HG03039 (cell line): ENCODE results near the gene PAQR4.

Experiments
- ATAC-seq: cut with Tn5 transposase; IDR thresholded peaks from one replicate; pipeline ENCODE4 v1.9.1; 2021; ENCODE audit warnings: mild to moderate bottlenecking, moderate library complexity; ENCODE audit not compliant: unreplicated experiment

PAQR4 gene

GRCh38 chr16:3003582-3004270 is 34.6 kb downstream of the PAQR4 start:
- ATAC-seq = peak; percentile 92

- peak; percentile 11 for ATAC-seq
Observed at GRCh38 chr16:3004319-3004718, 35.2 kb downstream of the PAQR4 start.

GRCh38 chr16:3004781-3005284 is 35.7 kb downstream of the PAQR4 start:
- no peak for ATAC-seq

- no peak for ATAC-seq
Observed at GRCh38 chr16:3007059-3007956, 38.2 kb downstream of the PAQR4 start.

- no peak for ATAC-seq
Observed at GRCh38 chr16:3007957-3008689, 39.0 kb downstream of the PAQR4 start.

- no peak for ATAC-seq
Observed at GRCh38 chr16:3008690-3009037, 39.5 kb downstream of the PAQR4 start.

GRCh38 chr16:3009568-3010390 is 40.6 kb downstream of the PAQR4 start:
- no peak for ATAC-seq

GRCh38 chr16:3010510-3010909 is 41.4 kb downstream of the PAQR4 start:
- ATAC-seq = no peak

GRCh38 chr16:3012246-3012645 is 43.1 kb downstream of the PAQR4 start:
- no peak for ATAC-seq

GRCh38 chr16:3012828-3013420 is 43.8 kb downstream of the PAQR4 start, which contains the start of gene CLDN9:
TSS of gene CLDN9 (plus strand) at chr16:3012923. CDS start at chr16:3013363, 440 bp downstream.
- ATAC-seq = no peak

GRCh38 chr16:3013491-3013951 is 44.4 kb downstream of the PAQR4 start:
- no peak for ATAC-seq

- no peak for ATAC-seq
Observed at GRCh38 chr16:3013998-3014690, 45.0 kb downstream of the PAQR4 start.

GRCh38 chr16:3014971-3015370 is 45.8 kb downstream of the PAQR4 start:
- ATAC-seq = no peak

- ATAC-seq = no peak
Observed at GRCh38 chr16:3015865-3016521, 46.8 kb downstream of the PAQR4 start.

GRCh38 chr16:3017344-3017743 is 48.2 kb downstream of the PAQR4 start:
- ATAC-seq = no peak

GRCh38 chr16:3017794-3018506 is 48.8 kb downstream of the PAQR4 start, which contains the start of gene CLDN6:
TSS of gene CLDN6 (minus strand) at chr16:3018183. CDS start at chr16:3016021, 2,162 bp downstream.
- ATAC-seq = no peak

- ATAC-seq = no peak
Observed at GRCh38 chr16:3019594-3020246, 50.6 kb downstream of the PAQR4 start.

GRCh38 chr16:3020247-3020603 is 51.1 kb downstream of the PAQR4 start, which contains the start of gene TNFRSF12A:
TSS of gene TNFRSF12A (plus strand) at chr16:3020368. CDS start at chr16:3020398, 30 bp downstream.
- no peak for ATAC-seq
